Measurements from ENCODE around the gene KISS1.

- no peak for TF ChIP-seq POLR2A (IDR thresholded peaks at IDR 0.05)
- TF ChIP-seq CTCF (IDR thresholded peaks at IDR 0.05), result no peak
These were observed 38.3 kb downstream of the KISS1 start for GRCh38 chr1:204157962-204158361.

Measured in stomach (tissue), 4 donors.